ENCODE results near the gene ARSK. TPM values are rescaled to one million over a fixed set of nuclear protein-coding genes. Genes with fewer than 3 reads are reported as not detected.

Gene ARSK
- total and polyA plus RNA-seq, 10 of the 15 experiments (the other 5 are each of a cell fraction or from before 2014, with no cell fraction given): 1.6 to 9.5 (median 5.8) TPM

DNA sequence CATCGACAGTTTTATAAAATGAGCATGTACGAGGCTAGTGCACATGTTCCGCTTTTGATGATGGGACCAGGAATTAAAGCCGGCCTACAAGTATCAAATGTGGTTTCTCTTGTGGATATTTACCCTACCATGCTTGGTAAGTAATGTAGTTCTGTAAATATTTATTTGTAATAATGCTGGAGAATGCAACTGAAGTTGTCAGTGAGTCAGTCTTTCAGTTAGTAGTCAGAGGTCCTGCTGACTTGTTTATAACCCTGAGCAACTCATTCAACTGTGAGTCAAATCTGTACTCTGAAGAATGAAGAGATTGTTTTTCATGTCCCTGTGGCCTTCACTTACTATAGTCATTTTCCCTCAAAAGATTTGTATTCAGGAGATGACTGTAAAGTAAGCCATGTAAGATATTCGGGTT, 36.6 kb downstream of the ARSK start (continued):
- TF ChIP-seq, protein P1, sequence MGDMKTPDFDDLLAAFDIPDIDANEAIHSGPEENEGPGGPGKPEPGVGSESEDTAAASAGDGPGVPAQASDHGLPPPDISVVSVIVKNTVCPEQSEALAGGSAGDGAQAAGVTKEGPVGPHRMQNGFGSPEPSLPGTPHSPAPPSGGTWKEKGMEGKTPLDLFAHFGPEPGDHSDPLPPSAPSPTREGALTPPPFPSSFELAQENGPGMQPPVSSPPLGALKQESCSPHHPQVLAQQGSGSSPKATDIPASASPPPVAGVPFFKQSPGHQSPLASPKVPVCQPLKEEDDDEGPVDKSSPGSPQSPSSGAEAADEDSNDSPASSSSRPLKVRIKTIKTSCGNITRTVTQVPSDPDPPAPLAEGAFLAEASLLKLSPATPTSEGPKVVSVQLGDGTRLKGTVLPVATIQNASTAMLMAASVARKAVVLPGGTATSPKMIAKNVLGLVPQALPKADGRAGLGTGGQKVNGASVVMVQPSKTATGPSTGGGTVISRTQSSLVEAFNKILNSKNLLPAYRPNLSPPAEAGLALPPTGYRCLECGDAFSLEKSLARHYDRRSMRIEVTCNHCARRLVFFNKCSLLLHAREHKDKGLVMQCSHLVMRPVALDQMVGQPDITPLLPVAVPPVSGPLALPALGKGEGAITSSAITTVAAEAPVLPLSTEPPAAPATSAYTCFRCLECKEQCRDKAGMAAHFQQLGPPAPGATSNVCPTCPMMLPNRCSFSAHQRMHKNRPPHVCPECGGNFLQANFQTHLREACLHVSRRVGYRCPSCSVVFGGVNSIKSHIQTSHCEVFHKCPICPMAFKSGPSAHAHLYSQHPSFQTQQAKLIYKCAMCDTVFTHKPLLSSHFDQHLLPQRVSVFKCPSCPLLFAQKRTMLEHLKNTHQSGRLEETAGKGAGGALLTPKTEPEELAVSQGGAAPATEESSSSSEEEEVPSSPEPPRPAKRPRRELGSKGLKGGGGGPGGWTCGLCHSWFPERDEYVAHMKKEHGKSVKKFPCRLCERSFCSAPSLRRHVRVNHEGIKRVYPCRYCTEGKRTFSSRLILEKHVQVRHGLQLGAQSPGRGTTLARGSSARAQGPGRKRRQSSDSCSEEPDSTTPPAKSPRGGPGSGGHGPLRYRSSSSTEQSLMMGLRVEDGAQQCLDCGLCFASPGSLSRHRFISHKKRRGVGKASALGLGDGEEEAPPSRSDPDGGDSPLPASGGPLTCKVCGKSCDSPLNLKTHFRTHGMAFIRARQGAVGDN (IDR thresholded peaks at IDR 0.05): no peak
- TF ChIP-seq SMARCA5 (IDR thresholded peaks at IDR 0.05) (no peak), CBX5 (IDR thresholded peaks at IDR 0.05; ENCODE audit: low read depth) (no peak), ZBED1 (IDR thresholded peaks at IDR 0.05; ENCODE audit: borderline replicate concordance) (no peak), KLF5 (IDR thresholded peaks at IDR 0.05; ENCODE audit: partially characterized antibody) (no peak), RAD21 (IDR thresholded peaks at IDR 0.05; ENCODE audit: insufficient read depth, low read depth, low read length) (no peak), FOXK2 (IDR thresholded peaks at IDR 0.05) (no peak), RUNX3 (IDR thresholded peaks at IDR 0.05; ENCODE audit: low read length) (peak; percentile 29; the same call in 1 of the 2 replicates), POU2F2 (IDR thresholded peaks at IDR 0.05; ENCODE audit: borderline replicate concordance, low read depth, low read length) (no peak), SMAD5 (IDR thresholded peaks at IDR 0.05; ENCODE audit: low read depth) (no peak), IKZF2 (IDR thresholded peaks at IDR 0.05) (no peak), MYC (IDR thresholded peaks at IDR 0.05; ENCODE audit: insufficient read depth, insufficient read length, insufficient replicate concordance, low read length, severe bottlenecking) (no peak), JUNB (IDR thresholded peaks at IDR 0.05) (peak; percentile 88), KDM1A (IDR thresholded peaks at IDR 0.05; ENCODE audit: borderline replicate concordance) (no peak)
- TF ChIP-seq, protein P2, sequence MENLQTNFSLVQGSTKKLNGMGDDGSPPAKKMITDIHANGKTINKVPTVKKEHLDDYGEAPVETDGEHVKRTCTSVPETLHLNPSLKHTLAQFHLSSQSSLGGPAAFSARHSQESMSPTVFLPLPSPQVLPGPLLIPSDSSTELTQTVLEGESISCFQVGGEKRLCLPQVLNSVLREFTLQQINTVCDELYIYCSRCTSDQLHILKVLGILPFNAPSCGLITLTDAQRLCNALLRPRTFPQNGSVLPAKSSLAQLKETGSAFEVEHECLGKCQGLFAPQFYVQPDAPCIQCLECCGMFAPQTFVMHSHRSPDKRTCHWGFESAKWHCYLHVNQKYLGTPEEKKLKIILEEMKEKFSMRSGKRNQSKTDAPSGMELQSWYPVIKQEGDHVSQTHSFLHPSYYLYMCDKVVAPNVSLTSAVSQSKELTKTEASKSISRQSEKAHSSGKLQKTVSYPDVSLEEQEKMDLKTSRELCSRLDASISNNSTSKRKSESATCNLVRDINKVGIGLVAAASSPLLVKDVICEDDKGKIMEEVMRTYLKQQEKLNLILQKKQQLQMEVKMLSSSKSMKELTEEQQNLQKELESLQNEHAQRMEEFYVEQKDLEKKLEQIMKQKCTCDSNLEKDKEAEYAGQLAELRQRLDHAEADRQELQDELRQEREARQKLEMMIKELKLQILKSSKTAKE (IDR thresholded peaks at IDR 0.05; ENCODE audit: low read depth, poor library complexity, severe bottlenecking): no peak
- TF ChIP-seq, protein P3, sequence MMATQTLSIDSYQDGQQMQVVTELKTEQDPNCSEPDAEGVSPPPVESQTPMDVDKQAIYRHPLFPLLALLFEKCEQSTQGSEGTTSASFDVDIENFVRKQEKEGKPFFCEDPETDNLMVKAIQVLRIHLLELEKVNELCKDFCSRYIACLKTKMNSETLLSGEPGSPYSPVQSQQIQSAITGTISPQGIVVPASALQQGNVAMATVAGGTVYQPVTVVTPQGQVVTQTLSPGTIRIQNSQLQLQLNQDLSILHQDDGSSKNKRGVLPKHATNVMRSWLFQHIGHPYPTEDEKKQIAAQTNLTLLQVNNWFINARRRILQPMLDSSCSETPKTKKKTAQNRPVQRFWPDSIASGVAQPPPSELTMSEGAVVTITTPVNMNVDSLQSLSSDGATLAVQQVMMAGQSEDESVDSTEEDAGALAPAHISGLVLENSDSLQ (IDR thresholded peaks at IDR 0.05): no peak
- TF ChIP-seq, protein P4, sequence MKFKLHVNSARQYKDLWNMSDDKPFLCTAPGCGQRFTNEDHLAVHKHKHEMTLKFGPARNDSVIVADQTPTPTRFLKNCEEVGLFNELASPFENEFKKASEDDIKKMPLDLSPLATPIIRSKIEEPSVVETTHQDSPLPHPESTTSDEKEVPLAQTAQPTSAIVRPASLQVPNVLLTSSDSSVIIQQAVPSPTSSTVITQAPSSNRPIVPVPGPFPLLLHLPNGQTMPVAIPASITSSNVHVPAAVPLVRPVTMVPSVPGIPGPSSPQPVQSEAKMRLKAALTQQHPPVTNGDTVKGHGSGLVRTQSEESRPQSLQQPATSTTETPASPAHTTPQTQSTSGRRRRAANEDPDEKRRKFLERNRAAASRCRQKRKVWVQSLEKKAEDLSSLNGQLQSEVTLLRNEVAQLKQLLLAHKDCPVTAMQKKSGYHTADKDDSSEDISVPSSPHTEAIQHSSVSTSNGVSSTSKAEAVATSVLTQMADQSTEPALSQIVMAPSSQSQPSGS (IDR thresholded peaks at IDR 0.05; ENCODE audit: low read length): peak; percentile 49; the same call in 1 of the 2 replicates

All from GM12878 (cell line).